Activated CD8-positive, alpha-beta memory T cell treated with anti-CD3 and anti-CD28 coated beads for 36 hours (primary cell): ENCODE measurements around the gene TTC14. TPM values are rescaled to one million over a fixed set of nuclear protein-coding genes. Genes with fewer than 3 reads are reported as not detected.

Source experiments
- CTCF ChIA-PET: fragments of 350-600 bp; sonication (Branson Sonifier 250); formaldehyde crosslinking; loops from one replicate; lab custom pipeline; 2021; ENCODE audit warnings: antibody characterized with exemption; lab: Charles Lee
- POLR2A ChIA-PET: fragments of 350-600 bp; sonication (Branson Sonifier 250); formaldehyde crosslinking; loops from one replicate; lab custom pipeline; 2021; ENCODE audit warnings: antibody characterized with exemption; lab: Charles Lee
- total RNA-seq, 2 experiments: library from RNA; stranded (reverse); gene quantifications; one replicate each; pipeline ENCODE4 v1.2.3, GENCODE V29; 2021

Gene TTC14
- total RNA-seq, 2 experiments from 2014 or later = 34.4 to 37.5 TPM

GRCh38 chr3:180626844-180627243 is 24.9 kb downstream of the TTC14 start:
- CTCF ChIA-PET = no interaction called here
- POLR2A ChIA-PET = no interaction called here

GRCh38 chr3:180630371-180630770 is 28.4 kb downstream of the TTC14 start:
- ChIA-PET CTCF (no interaction called here), POLR2A (no interaction called here)

- POLR2A ChIA-PET = no interaction called here
- CTCF ChIA-PET = no interaction called here
Observed at GRCh38 chr3:180631317-180631716, 29.4 kb downstream of the TTC14 start.

- ChIA-PET POLR2A (no interaction called here), CTCF (no interaction called here)
Observed at GRCh38 chr3:180633722-180634121, 31.8 kb downstream of the TTC14 start.

- ChIA-PET CTCF (no interaction called here), POLR2A (no interaction called here)
Observed at GRCh38 chr3:180640987-180641386, 39.0 kb downstream of the TTC14 start.

GRCh38 chr3:180646187-180646790 is 44.3 kb downstream of the TTC14 start:
- ChIA-PET CTCF (no interaction called here), POLR2A (no interaction called here)

- ChIA-PET CTCF (no interaction called here), POLR2A (no interaction called here)
Observed at GRCh38 chr3:180656406-180656805, 54.4 kb downstream of the TTC14 start.

- POLR2A ChIA-PET = no interaction called here
- CTCF ChIA-PET = no interaction called here
Observed at GRCh38 chr3:180657094-180657493, 55.1 kb downstream of the TTC14 start.

Other genes starting within 250 kb of the TTC14 start
- not detected for gene CCDC39, start 77.3 kb downstream of the TTC14 start, total RNA-seq